Anterior cingulate cortex (tissue), 58 donors: Measurements from ENCODE around the gene TSPEAR.
"Not testable (repeated sequence)": the region's sequence is repeated elsewhere in the genome, so short reads cannot be mapped to it uniquely, and the experiment has no call there.

Experiments
- DNase-seq, 58 donors: peaks; one replicate each; lab custom pipeline; 2025; lab: John Stamatoyannopoulos, UW

Gene TSPEAR

GRCh38 chr21:44657635-44658540 is 53.5 kb downstream of the TSPEAR start, which contains the start of gene KRTAP12-3:
Gene KRTAP12-3 (plus strand): TSS chr21:44657932. CDS start chr21:44657980, 48 bp downstream.
- no peak for DNase-seq

- DNase-seq = no peak
These were observed 54.5 kb downstream of the TSPEAR start for GRCh38 chr21:44656868-44657267.

DNA sequence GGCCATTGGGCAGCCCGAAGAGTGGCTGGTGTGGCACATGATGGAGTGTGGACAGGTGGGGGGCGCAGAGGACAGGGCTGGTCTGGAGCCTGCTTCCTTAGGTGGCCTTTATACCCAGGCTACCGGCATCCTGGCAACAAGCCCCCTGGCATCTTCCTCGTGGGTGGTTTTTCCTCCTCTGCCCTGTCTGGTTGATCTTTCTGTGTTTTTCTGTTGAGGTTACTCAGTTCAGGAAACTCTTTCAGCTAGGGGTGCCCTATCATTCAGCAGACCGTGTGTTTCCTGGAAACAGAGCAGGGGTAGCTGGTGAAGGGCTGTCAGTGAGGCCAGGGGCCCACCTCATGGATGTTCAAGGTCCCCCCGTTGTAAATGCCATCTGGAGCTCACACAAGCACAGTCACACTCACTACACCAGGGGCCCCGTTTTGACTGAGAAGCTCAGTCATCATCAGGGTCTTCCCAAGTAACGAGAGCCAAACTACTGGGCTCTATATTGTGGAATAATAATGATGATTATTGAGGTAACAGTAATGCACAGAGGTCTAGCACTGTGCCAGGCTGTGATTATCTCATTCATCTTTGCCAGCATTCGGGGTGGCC is 56.7 kb downstream of the TSPEAR start, which contains the start of gene KRTAP12-4:
KRTAP12-4 (minus strand) TSS at position 84 of the 600 bp plus-strand sequence; CDS start at position 39, 45 bp downstream.
- DNase-seq = no peak

DNA sequence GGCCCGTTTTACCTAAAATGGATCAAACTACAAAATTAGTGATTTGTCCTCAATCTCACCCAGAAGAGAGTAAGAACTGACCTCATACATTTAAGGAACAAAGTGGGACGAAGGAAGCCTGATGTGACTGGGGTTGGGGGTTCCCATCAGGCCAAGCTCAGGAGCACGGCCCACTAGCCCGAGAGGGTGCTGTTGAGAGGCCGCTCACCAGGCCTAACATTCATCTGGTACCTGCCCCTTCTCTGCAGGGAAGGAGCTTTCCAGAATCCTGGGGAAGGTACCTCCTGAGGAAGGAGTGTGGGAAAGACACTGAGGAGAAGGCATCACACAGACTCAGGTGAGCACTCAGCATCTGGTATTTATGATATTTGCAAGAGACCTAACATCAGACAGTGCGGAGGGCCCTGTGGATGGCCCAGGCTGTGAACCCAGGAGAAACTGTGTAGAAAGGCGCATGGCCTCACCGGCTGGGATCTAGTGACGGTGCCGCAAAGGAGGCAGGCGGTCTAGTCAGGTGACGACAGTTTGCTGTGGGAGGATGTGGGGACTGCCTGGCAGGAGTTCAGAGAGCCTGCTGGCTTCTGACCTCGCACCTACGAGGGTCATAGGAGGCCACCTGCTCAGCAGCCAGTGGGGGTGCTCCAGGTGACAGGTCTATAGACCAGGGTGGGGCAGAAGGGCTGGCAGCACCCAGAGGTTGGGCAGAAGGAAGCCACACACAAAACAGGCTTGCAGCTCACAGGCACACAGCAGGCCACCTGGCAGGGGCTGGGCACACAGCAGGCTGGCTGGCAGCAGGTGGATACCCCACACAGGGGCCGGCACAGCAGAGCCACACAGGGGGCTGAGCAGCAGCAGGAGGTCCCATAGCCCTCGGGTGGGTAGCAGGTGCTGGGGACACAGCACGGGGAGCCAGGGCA is 57.5 kb downstream of the TSPEAR start:
- DNase-seq = no peak

DNA sequence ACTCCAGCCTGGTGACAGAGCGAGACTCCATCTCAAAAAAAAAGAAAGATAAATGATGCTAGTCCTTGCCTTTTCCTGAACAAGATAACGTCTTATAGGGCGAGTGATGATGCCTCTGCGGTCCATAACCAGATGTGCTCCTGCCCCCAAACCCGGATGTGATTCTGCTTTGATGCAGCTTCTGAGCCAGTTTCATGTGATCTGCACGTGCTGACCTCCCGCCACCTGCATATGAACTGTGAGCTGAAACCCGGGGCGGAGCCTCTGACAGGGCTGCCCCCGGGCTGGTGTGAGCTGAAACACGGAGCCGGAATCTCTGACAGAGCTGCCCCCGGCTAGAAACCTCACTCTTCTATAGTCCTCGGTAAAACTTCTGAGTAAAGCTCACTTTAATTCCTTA is 58.2 kb downstream of the TSPEAR start:
- DNase-seq = no peak

- DNase-seq = no peak
These were observed 60.2 kb downstream of the TSPEAR start for GRCh38 chr21:44650973-44651675.

DNA sequence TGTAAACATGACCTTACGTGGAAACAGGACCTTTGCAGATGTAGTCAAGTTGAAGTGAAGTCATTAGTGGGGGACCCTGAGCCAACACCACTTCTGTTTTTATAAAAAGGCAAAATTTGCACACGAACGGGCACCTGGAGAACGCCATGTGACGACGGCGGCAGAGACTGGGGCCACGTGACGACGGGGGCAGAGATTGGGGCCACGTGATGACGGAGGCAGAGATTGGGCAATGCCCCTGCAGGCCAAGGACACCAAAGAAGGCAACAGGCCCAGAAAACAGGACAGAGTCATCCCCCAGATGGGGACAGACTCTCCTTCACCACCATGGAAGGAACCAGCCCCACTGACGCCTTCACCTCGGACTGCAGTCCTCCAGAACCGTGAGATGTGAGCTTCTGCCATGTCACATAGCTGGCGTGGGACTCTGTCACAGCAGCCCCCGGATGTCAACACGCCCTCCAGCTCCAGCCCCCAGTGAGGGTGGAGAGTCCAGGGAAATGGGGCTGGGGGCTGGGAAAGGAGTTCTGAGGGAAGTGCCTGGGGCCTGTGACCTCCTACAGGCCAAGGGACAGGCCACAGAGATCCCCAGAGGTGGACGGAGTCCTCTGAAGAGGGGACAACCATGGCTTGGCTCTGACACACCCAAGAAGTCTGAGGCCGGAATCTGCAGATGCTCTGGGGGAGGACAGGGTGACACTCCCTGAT is 61.0 kb downstream of the TSPEAR start:
- no peak for DNase-seq

- DNase-seq = no peak
These were observed 61.8 kb downstream of the TSPEAR start for GRCh38 chr21:44649521-44650100.

- DNase-seq = no peak
These were observed 62.6 kb downstream of the TSPEAR start for GRCh38 chr21:44648557-44649311.

DNA sequence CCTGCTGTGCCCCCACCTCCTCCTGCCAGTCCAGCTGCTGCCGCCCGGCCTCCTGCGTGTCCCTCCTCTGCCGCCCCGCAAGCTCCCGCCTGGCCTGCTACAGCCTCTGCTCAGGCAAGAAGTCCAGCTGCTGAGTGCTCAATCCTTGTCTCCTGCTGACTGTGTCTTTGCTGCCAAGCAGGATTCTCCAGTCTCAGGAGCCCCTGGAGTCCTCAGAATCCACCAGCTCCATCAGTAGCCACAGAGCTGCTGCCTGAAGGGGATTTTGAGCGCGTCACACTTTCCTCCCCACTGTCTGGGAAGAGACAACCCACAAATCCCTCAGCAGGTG is 64.2 kb downstream of the TSPEAR start:
- no peak for DNase-seq

DNA sequence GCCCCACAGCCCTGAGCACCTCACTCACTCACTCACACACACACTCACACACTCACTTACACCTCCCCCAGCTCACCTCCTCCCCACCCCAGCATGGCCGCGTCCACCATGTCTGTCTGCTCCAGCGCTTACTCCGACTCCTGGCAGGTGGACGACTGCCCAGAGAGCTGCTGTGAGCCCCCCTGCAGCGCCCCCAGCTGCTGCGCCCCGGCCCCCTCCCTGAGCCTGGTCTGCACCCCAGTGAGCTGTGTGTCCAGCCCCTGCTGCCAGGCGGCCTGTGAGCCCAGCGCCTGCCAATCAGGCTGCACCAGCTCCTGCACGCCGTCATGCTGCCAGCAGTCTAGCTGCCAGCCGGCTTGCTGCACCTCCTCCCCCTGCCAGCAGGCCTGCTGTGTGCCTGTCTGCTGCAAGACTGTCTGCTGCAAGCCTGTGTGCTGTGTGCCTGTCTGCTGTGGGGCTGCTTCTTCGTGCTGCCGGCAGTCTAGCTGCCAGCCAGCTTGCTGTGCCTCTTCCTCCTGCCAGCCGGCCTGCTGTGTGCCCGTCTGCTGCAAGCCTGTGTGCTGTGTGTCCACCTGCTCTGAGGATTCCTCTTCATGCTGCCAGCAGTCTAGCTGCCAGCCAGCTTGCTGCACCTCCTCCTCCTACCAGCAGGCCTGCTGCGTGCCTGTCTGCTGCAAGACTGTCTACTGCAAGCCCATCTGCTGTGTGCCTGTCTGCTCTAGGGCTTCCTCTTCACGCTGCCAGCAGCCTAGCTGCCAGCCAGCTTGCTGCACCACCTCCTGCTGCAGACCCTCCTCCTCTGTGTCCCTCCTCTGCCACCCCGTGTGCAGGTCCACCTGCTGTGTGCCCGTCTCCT is 64.8 kb downstream of the TSPEAR start, which contains the start of gene KRTAP10-11:
KRTAP10-11 (plus strand) TSS at position 49 of the 856 bp plus-strand sequence; CDS start at position 94, 45 bp downstream.
- not testable (repeated sequence) for DNase-seq

DNA sequence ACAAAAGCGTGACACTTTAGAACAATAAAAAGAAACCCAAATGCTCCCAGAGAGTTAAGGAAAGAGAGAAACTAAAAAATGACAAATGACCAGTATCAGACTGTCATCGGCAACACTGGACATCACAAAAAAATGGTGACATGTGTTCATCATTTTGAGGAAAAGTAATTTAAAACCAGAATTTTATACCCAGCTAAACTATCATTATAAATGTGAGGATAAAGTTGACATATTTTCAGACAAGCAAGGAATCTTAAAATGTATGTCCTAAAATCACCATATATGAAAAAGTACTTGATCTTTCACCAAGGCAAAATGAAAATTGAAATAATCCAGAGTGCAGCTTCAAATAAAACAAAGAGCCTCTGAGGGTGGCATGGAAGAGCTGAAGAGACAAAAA is 66.5 kb downstream of the TSPEAR start:
- no peak for DNase-seq

DNA sequence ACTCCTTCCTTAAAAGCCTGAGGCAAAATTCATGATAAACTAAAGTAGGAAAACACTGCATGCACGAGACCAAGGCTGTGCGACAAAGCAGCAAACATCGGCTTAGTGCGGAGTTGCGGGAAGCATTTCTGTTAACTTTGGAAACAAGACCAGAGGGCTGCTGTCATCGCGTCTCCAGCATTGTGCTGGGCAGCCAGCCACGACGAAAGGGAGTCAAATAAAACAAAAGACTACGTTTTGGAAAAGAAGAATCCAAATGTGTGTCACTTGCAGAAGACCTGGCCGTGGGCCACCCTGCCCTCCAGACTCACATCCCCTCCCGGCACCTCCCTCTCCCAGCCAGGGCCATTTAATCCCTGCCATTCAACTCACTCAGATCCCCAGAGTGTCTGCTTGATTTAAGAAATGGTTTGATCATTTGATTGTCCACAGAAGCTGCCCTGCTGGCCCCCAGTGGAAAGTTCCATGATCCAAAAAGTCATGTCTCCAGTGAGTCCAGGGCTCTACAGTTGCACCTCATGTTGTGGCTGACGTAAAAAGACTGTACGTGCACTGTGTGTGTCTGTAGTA is 67.5 kb downstream of the TSPEAR start:
- no peak for DNase-seq

GRCh38 chr21:44640761-44641160 is 70.6 kb downstream of the TSPEAR start:
- DNase-seq = no peak

- no peak for DNase-seq
These were observed 72.1 kb downstream of the TSPEAR start for GRCh38 chr21:44639331-44639655.

DNA sequence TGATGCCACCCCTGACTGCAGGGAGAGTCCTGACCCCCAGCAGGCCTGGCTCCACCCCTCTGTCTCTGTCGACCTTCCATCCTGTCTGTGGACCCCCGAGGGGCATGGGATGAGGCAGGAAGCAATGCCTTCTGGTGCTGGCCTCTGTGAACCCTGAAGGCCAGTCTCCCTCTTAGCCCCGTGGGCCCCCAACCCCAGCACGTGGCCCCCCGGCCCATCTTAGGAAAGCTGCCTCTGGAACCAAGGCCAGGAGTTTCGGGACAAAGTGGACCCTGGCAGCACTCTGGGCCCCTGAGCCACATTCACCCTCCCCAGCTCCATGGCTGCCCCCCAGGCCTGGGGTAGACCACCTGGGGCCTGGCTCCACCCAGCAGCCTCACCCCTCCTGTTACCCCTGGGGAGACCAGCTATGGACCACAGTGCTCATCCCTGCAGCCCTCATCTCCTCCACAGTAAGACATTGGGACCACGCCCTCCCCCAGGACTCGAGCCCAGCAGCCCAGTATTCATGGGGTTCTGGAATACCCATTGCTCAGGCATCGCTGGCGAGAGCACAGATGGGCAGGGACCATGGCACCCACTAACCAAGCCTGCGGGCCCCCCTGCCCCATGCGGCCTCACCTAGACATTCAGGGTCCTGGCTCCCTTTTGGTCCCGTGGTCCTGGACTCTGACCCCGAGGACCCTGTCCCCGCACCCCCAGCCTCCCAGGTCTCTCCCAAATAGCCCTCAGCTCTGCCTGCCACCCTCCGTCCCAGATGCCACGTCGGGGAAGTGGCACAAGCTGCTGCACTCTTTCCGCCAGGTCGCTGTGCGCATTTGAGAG is 72.7 kb downstream of the TSPEAR start:
- DNase-seq = not testable (repeated sequence)
